Measurements from ENCODE around the gene POPDC3. TPM values are rescaled to one million over a fixed set of nuclear protein-coding genes. Genes with fewer than 3 reads are reported as not detected.

The POPDC3 gene
- polyA plus RNA-seq, 1 donor from 2014 or later, result not detected

GRCh38 chr6:105161421-105161820 lies 18.4 kb downstream of the POPDC3 start:
- Histone ChIP-seq H3K9ac (ENCODE audit: low read length) (no peak overlapping the region), H3K4me2 (ENCODE audit: low read length) (no peak overlapping the region), H3K27me3 (ENCODE audit: insufficient read depth, low read depth, low read length) (no peaks in the 10 kb centered on the region), H3K27ac (ENCODE audit: low read length) (no peak overlapping the region), H4K20me1 (ENCODE audit: insufficient read depth) (no peaks in the 10 kb centered on the region), H2AFZ (ENCODE audit: low read depth, low read length) (no peak overlapping the region), H3F3A (ENCODE audit: insufficient read depth, low read length, poor library complexity, severe bottlenecking) (no peaks in the 10 kb centered on the region), H3K79me2 (replicated peaks; ENCODE audit: insufficient read depth, low read length) (no peaks in the 10 kb centered on the region), H3K9me3 (ENCODE audit: low read length) (no peaks in the 10 kb centered on the region), H3K4me3 (ENCODE audit: low read length) (no peak overlapping the region), H3K36me3 (ENCODE audit: insufficient read depth, low read length) (no peaks in the 10 kb centered on the region), H3K9me2 (ENCODE audit: insufficient read depth, low read length) (no peaks in the 10 kb centered on the region)
- TF ChIP-seq REST (IDR thresholded peaks at IDR 0.05; ENCODE audit: borderline replicate concordance) (no peak), TAF1 (IDR thresholded peaks at IDR 0.05; ENCODE audit: low read depth) (no peak), CTCF (IDR thresholded peaks at IDR 0.05; ENCODE audit: poor library complexity, severe bottlenecking) (no peak), MXI1 (conservative IDR thresholded peaks at IDR 0.05; ENCODE audit: poor library complexity, severe bottlenecking) (no peak), EP300 (conservative IDR thresholded peaks at IDR 0.05; ENCODE audit: poor library complexity, severe bottlenecking) (no peak), SMC3 (conservative IDR thresholded peaks at IDR 0.05; ENCODE audit: poor library complexity) (no peak), POLR2AphosphoS5 (IDR thresholded peaks at IDR 0.05) (no peak)

DNA sequence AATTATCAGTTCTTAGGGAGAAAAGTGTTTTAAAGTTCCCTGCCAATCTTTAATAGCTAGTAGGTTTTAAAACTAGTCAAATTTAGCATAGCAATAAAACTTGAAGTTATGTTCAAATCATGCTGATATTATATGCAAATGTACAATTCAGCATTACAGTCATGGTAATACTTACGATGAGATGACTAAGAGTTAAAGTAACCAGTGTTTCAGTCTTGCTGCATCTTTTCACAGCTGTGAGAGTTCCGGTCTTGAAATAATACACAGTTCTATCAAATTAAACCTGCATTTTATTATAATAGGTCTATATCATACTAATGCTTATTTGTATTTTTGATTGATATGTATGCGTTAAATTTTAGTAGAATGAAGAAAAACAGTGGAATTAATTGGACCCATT lies 26.1 kb downstream of the POPDC3 start:
- TF ChIP-seq MXI1 (conservative IDR thresholded peaks at IDR 0.05; ENCODE audit: poor library complexity, severe bottlenecking) (no peak), SMC3 (conservative IDR thresholded peaks at IDR 0.05; ENCODE audit: poor library complexity) (no peak), RAD21 (conservative IDR thresholded peaks at IDR 0.05) (no peak), POLR2AphosphoS5 (IDR thresholded peaks at IDR 0.05) (no peak), CTCF (IDR thresholded peaks at IDR 0.05; ENCODE audit: poor library complexity, severe bottlenecking) (no peak), EP300 (conservative IDR thresholded peaks at IDR 0.05; ENCODE audit: poor library complexity, severe bottlenecking) (no peak), TAF1 (IDR thresholded peaks at IDR 0.05; ENCODE audit: low read depth) (no peak), EZH2 (IDR thresholded peaks at IDR 0.05; ENCODE audit: borderline replicate concordance, insufficient read depth, low read length, poor library complexity, severe bottlenecking) (no peak), REST (IDR thresholded peaks at IDR 0.05; ENCODE audit: borderline replicate concordance) (no peak)
- no peaks in the 10 kb centered on the region for H4K20me1 ChIP-seq (ENCODE audit: insufficient read depth)

More for the DNA sequence above, 26.1 kb downstream of the POPDC3 start:
- no peaks in the 10 kb centered on the region for H3K79me2 ChIP-seq (replicated peaks; ENCODE audit: insufficient read depth, low read length)
- H3K9ac ChIP-seq (ENCODE audit: low read length), result no peak overlapping the region
- no peaks in the 10 kb centered on the region for H3K9me3 ChIP-seq (ENCODE audit: low read length)
- no peak overlapping the region for H3K27ac ChIP-seq (ENCODE audit: low read length)
- H3K9me2 ChIP-seq (ENCODE audit: insufficient read depth, low read length), result no peaks in the 10 kb centered on the region
- no peak overlapping the region for H3K4me2 ChIP-seq (ENCODE audit: low read length)
- H2AFZ ChIP-seq (ENCODE audit: low read depth, low read length), result no peak overlapping the region
- no peaks in the 10 kb centered on the region for H3F3A ChIP-seq (ENCODE audit: insufficient read depth, low read length, poor library complexity, severe bottlenecking)
- no peaks in the 10 kb centered on the region for H3K27me3 ChIP-seq (ENCODE audit: insufficient read depth, low read depth, low read length)
- H3K36me3 ChIP-seq (ENCODE audit: insufficient read depth, low read length), result no peaks in the 10 kb centered on the region
- H3K4me3 ChIP-seq (ENCODE audit: low read length), result no peak overlapping the region
